EL (cell line): ENCODE data around the gene TMEM212.
"Not testable (repeated sequence)": the region's sequence is repeated elsewhere in the genome, so short reads cannot be mapped to it uniquely, and the experiment has no call there.

Experiments used
- DNase-seq: peaks from one replicate; pipeline ENCODE4 v3.0.0-alpha.2; 2016

The TMEM212 gene

DNA sequence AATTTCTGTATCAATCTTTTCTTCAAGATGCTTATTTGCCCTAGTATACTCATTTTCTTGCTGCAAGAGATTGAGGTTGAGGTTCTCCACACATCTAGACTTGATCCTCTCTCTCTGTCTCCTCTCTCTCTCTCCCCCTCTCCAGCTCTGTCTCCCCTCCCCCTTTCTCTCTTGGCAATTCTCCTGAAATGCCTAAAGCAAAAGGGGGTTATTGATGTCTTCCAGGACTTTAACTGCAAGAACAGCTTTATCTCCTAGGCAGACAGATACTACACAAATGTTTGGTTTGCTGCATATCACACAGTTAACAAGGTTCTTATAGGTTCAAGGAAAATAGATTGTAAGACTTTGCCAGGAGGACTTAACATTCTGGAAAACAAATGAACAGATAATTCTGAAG lies 52.1 kb downstream of the TMEM212 start:
- DNase-seq = no peak

DNA sequence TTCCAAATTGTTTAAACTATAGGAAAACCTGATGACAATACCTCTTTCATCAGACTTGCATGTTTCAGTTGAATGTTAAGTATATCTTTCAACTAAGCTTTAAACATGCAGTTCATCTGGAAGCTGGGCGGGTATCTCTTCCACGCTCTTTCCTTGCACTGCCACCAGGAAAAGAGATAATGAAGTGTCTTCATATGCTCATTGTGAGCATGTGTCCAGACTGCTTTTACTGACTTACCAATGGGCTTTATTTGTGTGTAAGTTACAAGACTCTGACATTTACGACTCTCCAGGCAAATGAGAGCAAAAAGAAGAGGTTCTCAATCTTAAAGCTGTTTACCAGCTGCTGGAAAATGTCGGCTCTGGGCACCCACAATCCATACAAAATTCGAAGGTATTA lies 52.8 kb downstream of the TMEM212 start:
- no peak for DNase-seq

DNA sequence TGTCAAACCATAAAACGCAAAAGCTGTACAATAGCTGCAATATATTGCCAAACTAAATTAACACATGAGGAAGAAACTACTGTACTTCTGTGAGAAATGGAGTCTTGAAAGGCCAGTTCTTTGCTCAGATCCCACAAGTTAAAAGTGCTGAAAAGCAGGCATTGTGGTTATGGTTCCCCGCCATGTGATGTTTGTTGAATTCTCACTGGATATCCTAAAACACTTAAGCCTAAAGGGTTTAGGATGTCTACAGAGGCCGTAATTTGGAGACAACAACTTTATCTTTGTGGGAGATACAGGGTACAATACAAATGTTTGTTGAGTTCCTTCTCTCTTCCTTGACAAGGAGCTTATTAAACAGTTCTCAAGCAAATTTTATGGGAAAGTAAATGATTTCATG lies 53.2 kb downstream of the TMEM212 start:
- DNase-seq = no peak

DNA sequence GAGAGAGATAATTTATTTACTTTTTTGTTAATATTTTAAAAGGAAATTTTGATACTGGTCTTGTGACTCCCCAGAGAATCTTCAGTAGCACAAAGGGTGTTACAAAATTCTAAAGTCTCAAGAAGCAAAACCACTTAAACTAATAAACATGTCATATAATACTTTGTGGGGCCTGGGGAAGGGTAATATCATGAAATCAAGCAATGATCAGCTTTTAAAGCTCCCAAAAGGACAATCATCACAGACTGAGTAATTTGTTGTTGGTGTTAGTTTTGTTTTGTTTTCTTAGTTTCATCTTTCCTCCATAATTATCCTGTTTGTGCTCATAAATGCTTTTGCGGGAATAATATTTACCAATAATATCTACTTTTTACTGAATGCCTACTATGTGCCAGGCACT lies 55.0 kb downstream of the TMEM212 start:
- no peak for DNase-seq

DNA sequence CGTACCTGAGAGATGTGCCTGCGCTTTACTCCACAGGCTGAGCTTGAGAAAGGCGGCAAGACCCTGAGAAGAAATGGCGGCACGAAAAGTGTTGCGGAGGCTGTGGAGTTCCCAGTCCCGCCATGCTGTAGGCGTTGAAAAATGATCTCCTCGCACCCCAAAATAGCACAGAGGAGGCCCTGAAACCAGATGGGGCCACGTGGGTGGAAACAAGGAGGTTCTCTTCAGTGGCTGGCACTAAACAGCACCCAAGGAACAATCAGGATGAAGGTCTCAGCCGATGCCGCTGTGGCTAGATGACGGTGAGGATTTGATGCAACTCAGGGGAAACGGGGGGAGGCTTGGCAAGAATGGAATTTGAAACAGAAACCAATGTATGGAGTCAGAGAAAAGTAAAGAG lies 57.3 kb downstream of the TMEM212 start:
- DNase-seq = no peak

DNA sequence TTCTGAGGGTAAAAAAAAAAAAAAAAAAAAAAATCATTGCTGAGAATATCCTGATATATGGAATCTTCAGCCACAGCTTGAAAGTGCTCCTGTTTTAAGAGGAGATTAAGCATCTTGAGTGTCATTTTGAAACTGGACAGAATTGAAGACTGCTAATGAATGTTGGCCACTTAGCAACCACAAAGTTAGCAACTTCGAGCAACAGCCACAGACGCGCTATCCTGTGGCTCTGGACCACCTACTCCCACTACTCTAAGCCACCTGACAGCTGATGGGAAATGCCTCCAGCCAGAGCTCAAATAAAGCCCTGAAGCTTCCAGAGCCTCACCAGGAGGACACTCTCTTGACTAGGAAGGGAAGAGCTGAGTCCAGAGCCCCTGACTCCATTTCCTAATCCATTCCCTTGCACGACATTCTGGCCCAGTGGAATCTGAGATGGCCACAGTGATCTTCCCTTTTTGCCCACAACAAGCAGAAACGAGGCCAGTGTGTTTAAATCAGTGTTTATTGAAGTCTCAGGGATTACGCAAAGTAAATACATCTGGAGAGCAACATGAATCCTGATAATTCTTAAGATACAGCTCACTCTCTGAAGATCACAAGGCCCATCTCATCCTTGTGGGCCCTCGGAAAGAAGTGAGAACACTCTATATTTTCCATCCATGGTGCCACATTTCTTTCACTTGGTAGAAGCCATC lies 58.6 kb downstream of the TMEM212 start:
- DNase-seq = peak; percentile 9

DNA sequence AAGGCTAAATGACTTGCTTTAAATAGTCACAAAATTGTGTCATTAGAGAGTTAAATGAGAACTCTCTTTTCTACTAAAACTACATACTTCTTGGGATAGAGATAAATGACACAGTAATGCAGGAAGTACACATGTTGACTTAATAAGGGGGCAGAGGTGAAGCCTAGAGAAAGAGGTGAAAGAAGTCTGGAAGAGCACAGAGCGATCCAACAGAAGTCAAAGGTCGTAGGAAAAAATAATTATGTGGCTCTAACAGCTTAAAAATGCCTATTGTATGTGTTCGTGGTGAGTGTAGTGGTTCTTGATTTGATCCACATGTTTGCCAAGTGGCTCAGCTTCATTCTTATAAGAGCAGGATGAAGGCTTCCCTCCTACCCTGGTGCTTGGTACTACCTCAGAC lies 61.7 kb downstream of the TMEM212 start:
- DNase-seq = peak; percentile 10

DNA sequence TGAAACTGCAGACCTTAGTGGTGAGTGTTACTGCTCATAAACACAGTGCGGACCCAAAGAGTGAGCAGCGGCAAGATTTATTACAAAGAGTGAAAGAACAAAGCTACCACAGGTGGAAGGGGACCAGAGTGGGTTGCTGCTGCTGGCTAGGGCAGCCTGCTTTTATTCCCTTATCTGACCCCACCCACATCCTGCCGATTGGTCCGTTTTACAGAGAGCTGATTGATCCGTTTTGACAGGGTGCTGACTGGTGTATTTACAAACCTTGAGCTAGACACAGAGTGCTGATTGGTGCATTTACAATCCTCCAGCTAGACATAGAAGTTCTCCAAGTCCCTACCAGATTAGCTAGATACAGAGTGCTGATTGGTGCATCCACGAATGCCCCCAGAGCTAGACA lies 63.4 kb downstream of the TMEM212 start:
- not testable (repeated sequence) for DNase-seq

DNA sequence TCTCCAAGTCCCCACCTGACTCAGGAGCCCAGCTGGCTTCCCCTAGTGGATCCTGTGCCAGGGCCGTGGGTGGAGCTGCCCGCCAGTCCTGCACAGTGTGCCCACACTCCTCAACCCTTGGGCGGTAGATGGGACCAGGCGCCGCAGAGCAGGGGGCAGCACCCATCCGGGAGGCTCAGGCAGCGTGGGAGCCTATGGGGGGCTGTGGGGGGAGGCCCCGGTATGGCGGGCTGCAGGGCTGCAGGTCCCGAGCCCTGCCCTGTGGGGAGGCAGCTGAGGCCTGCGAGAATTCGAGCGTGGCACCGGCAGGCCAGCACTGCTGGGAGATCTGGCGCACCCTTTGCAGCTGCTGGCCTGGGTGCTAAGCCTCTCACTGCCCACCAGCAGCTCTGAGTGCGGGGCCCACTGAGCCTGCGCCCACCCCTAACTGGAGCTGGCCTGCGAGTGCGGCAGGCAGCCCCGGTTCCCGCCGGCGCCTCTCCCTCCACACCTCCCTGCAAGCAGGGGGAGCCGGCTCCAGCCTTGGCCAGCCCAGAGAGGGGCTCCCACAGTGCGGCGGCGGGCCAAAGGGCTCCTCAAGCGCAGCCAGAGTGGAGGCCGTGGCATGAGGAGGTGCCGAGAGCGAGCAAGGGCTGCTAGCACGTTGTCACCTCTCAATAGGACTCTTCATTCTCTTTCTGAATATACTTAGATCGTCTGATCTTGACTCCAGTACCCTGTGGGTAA lies 64.0 kb downstream of the TMEM212 start:
- no peak for DNase-seq

DNA sequence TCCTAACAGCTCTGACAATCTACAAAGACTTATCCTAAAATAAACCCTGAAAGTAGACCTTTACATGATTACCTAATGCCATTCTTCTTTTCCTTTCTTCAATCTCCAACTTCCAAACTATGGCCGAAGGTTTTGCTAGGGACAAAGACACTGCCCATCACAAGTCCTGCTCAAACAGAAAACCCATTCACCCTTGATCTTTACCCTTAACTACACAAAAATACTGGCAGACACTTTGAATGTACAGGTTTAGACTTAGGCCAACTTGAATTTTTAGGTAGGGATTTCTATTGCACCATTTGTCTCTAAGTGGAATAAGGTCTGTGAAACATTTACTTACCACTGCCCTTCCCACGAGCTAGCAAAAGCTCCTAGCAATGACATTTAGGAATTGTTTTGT lies 64.6 kb downstream of the TMEM212 start:
- DNase-seq = no peak

DNA sequence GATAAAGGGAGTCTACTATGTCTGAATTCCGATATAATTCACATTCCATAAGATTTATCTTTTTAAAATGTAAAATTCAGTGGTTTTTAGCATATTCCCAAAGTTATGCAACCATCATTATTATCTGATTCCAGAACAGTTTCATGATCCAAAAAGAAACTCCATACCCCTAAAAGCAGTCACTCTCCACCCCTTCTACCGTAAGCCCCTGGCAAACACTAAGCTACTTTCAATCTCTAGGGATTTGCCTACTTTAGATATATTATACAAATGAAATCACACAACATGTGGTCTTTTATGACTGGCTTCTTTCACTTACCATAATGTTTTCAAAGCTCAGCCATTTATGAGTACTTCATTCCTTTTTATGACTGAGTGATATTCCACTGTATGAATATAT lies 65.6 kb downstream of the TMEM212 start:
- no peak for DNase-seq
